ENCODE results near the gene LMO2. TPM values are rescaled to one million over a fixed set of nuclear protein-coding genes. Genes with fewer than 3 reads are reported as not detected.

The LMO2 gene
- total RNA-seq, 1 experiment from 2014 or later: 0.33 TPM

DNA sequence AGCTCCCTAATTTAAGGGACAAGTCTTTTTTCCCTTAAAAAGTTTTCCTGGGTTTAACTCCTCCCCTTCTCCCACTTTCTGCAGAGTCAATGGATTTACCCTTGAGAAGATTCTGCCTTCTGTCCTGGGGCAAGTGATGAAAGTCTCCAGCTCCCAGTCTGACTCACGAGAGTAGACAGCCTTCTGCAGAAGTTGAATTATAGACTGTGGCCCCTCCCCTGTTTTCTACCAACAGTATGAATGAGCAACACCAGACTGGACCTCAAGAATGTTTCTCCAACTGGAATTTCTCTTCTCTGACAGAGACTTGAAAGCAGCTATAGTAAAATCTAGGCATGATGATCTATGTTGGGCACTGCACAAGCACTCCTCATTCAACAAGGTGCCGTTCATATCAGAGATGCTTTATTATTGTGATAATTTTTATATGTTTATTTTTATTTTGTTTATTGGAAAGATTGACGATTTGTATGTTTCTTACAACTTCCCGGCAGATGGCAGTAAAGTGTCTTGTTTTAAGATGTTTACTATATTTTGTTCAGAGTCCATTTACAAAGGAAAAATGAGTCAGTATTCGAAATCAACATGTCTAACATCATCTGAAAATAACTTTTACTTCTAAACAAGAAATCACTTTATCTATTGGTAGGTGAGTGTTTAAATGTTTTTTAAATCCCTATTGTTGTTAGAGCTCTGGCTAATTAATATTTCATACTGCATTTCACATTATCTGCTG, 56.6 kb downstream of the LMO2 start:
- Mint-ChIP-seq H3K36me3 (ENCODE audit: insufficient read depth in 1 of 3, low read depth in 3 of 3) (no peaks in the 10 kb centered on the region), H3K4me1 (no peaks in the 10 kb centered on the region), H3K27me3 (ENCODE audit: low read depth) (peaks cover 17% of the 10 kb centered on the region), H3K9me3 (no peaks in the 10 kb centered on the region; a peak in 1 of 5 replicates), H3K27ac (no peak overlapping the region), H3K4me3 (no peak overlapping the region)
- no peak overlapping the region for H3K27ac ChIP-seq (ENCODE audit: insufficient read length, low read depth, low read length)
- H4K5ac ChIP-seq (ENCODE audit: insufficient read length, low read depth, low read length): no peak overlapping the region
- no peak overlapping the region for H4K91ac ChIP-seq (ENCODE audit: insufficient read length, low read depth, low read length)
- TF ChIP-seq, protein P1, sequence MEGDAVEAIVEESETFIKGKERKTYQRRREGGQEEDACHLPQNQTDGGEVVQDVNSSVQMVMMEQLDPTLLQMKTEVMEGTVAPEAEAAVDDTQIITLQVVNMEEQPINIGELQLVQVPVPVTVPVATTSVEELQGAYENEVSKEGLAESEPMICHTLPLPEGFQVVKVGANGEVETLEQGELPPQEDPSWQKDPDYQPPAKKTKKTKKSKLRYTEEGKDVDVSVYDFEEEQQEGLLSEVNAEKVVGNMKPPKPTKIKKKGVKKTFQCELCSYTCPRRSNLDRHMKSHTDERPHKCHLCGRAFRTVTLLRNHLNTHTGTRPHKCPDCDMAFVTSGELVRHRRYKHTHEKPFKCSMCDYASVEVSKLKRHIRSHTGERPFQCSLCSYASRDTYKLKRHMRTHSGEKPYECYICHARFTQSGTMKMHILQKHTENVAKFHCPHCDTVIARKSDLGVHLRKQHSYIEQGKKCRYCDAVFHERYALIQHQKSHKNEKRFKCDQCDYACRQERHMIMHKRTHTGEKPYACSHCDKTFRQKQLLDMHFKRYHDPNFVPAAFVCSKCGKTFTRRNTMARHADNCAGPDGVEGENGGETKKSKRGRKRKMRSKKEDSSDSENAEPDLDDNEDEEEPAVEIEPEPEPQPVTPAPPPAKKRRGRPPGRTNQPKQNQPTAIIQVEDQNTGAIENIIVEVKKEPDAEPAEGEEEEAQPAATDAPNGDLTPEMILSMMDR (conservative IDR thresholded peaks at IDR 0.05): no peak; the same call in 2 of the 3 replicates
- H4K20me1 ChIP-seq (ENCODE audit: control insufficient read depth, insufficient read depth, insufficient read length): no peaks in the 10 kb centered on the region
- H4K8ac ChIP-seq (replicated peaks; ENCODE audit: insufficient read length, low read depth, low read length): no peak overlapping the region
- H3K4me2 ChIP-seq (ENCODE audit: insufficient read depth, insufficient read length, low read length): no peak overlapping the region
- no peak overlapping the region for H2AK5ac ChIP-seq (ENCODE audit: insufficient read length, low read length)
- no peak overlapping the region for H2BK120ac ChIP-seq (ENCODE audit: low read depth, low read length, poor library complexity, severe bottlenecking)
- H3K9me3 ChIP-seq (ENCODE audit: control insufficient read depth, low read depth, low read length): no peaks in the 10 kb centered on the region
- no peaks in the 10 kb centered on the region for H3K79me1 ChIP-seq (ENCODE audit: insufficient read depth, low read depth, low read length, poor library complexity, severe bottlenecking)
- no peak overlapping the region for H2AFZ ChIP-seq (ENCODE audit: low read length)
- H3K14ac ChIP-seq (ENCODE audit: insufficient read depth, low read length): no peak overlapping the region
- 100% methylated on average over 2 of the region's 5 CpGs for WGBS (ENCODE audit: extremely low coverage, insufficient read length, low lambda C conversion rate)
- no peaks in the 10 kb centered on the region for H3K23me2 ChIP-seq (ENCODE audit: insufficient read length, low read depth, low read length, poor library complexity, severe bottlenecking)
- H3K9ac ChIP-seq (ENCODE audit: extremely low read depth, insufficient read length, low read length): no peak overlapping the region
- no peak overlapping the region for H3T11ph ChIP-seq (ENCODE audit: low read length)
- H2BK20ac ChIP-seq (ENCODE audit: low read depth, low read length, poor library complexity, severe bottlenecking): no peak overlapping the region
- no peak overlapping the region for H3K23ac ChIP-seq (ENCODE audit: insufficient read length, low read depth, low read length)
- no peaks in the 10 kb centered on the region for H3K27me3 ChIP-seq (ENCODE audit: insufficient read depth, low read length)
- no peak overlapping the region for H2BK12ac ChIP-seq (ENCODE audit: insufficient read length, low read depth, low read length)
- no peak overlapping the region for H3K18ac ChIP-seq (ENCODE audit: insufficient read length, low read depth, low read length)
- H3K79me2 ChIP-seq (ENCODE audit: insufficient read depth, low read length): no peaks in the 10 kb centered on the region
- H2BK5ac ChIP-seq (ENCODE audit: insufficient read length, low read length): no peak overlapping the region
- DNase-seq: no peak
- no peak overlapping the region for H3K4ac ChIP-seq (ENCODE audit: low read depth, low read length)
- no peak overlapping the region for H3K56ac ChIP-seq (ENCODE audit: insufficient read length, low read depth, low read length)
- no peaks in the 10 kb centered on the region for H3K4me1 ChIP-seq (ENCODE audit: insufficient read depth, low read length)
- no peak overlapping the region for H2BK15ac ChIP-seq (ENCODE audit: low read depth, low read length)

Data from H9 (cell line).